ENCODE measurements around the gene MTCH1.
"Not testable (repeated sequence)": the region's sequence is repeated elsewhere in the genome, so short reads cannot be mapped to it uniquely, and the experiment has no call there.

The MTCH1 gene

GRCh38 chr6:36990401-36990800 is 4.4 kb upstream of the MTCH1 start:
- not testable (repeated sequence) for DNase-seq

GRCh38 chr6:36989264-36989663 is 3.3 kb upstream of the MTCH1 start:
- DNase-seq: no peak

- DNase-seq: no peak
Observed at GRCh38 chr6:36986704-36987047, 680 bp upstream of the MTCH1 start.

GRCh38 chr6:36985417-36985807 is 584 bp downstream of the MTCH1 start:
- DNase-seq: no peak

- no peak for DNase-seq
Observed at GRCh38 chr6:36984581-36985416, 1.2 kb downstream of the MTCH1 start.

- no peak for DNase-seq
Observed at GRCh38 chr6:36983538-36983937, 2.5 kb downstream of the MTCH1 start.

GRCh38 chr6:36980876-36981619 is 4.9 kb downstream of the MTCH1 start:
- no peak for DNase-seq

- no peak for DNase-seq
Observed at GRCh38 chr6:36980129-36980528, 5.9 kb downstream of the MTCH1 start.

- no peak for DNase-seq
Observed at GRCh38 chr6:36979347-36979742, 6.7 kb downstream of the MTCH1 start.

- no peak for DNase-seq
Observed at GRCh38 chr6:36978421-36979346, 7.3 kb downstream of the MTCH1 start.

GRCh38 chr6:36977470-36977941 is 8.5 kb downstream of the MTCH1 start:
- no peak for DNase-seq

GRCh38 chr6:36976931-36977330 is 9.1 kb downstream of the MTCH1 start:
- no peak for DNase-seq

- no peak for DNase-seq
Observed at GRCh38 chr6:36976509-36976908, 9.5 kb downstream of the MTCH1 start.

- no peak for DNase-seq
Observed at GRCh38 chr6:36976007-36976264, 10.1 kb downstream of the MTCH1 start.

- DNase-seq: no peak
Observed at GRCh38 chr6:36975231-36976006, 10.6 kb downstream of the MTCH1 start.

- DNase-seq: no peak
Observed at GRCh38 chr6:36973647-36974046, 12.3 kb downstream of the MTCH1 start.

GRCh38 chr6:36973190-36973589 is 12.8 kb downstream of the MTCH1 start:
- DNase-seq: no peak

GRCh38 chr6:36971921-36972673 is 13.9 kb downstream of the MTCH1 start:
- no peak for DNase-seq

- DNase-seq: no peak
Observed at GRCh38 chr6:36970892-36971842, 14.8 kb downstream of the MTCH1 start.
